A549 (cell line): ENCODE results near the gene GPR89B. TPM values are rescaled to one million over a fixed set of nuclear protein-coding genes. Genes with fewer than 3 reads are reported as not detected.

Source experiments
- ATAC-seq, 2 experiments: fragments of 200-7000 bp in 1 of 2; fragments of >200 bp in 1 of 2; cut with Nextera tagmentation in 1 of 2; cut with Tn5 transposase in 1 of 2; 3 replicates each; pipeline versions ENCODE4 v1.8.0 to v1.9.1; 2018 to 2020; ENCODE audit warnings: mild to moderate bottlenecking in 1 of 2, moderate library complexity in 1 of 2
- CTCF ChIA-PET: fragments of 300-600 bp; sonication (Branson Sonifier 250); formaldehyde crosslinking; extraction: SDS; loops from one replicate; lab custom pipeline; 2021; ENCODE audit warnings: antibody characterized with exemption, inconsistent platforms; lab: Yijun Ruan, JAX
- POLR2A ChIA-PET: fragments of 350-600 bp; formaldehyde crosslinking; extraction: SDS; loops from one replicate; lab custom pipeline; 2021; ENCODE audit warnings: antibody characterized with exemption, inconsistent platforms; lab: Yijun Ruan, JAX
- DNase-seq, 2 experiments: peaks; one replicate each; pipeline versions ENCODE4 v3.0.0 to v3.0.0-alpha.2; 2011 to 2016; ENCODE audit warnings: low read depth in 1 of 2, low spot score in 1 of 2
- FAIRE-seq: peaks from 2 replicates; lab custom pipeline; 2011; peaks lifted over from hg19 to GRCh38; lab: Jason Lieb, UNC
- H3K27ac ChIP-seq, 2 experiments: fragments of >200 bp; sonication (Bioruptor Twin); formaldehyde crosslinking; 3 replicates each; pipeline ENCODE4 v1.5.1; 2016 to 2017
- H3K4me1 ChIP-seq: fragments of >200 bp; sonication (Bioruptor Twin); formaldehyde crosslinking; 3 replicates; pipeline ENCODE4 v1.6.1; 2016
- H3K4me2 ChIP-seq: fragments of >200 bp; sonication (Bioruptor Twin); formaldehyde crosslinking; 3 replicates; pipeline ENCODE4 v1.6.1; 2016
- H3K4me3 ChIP-seq: fragments of >200 bp; sonication (Bioruptor Twin); formaldehyde crosslinking; 3 replicates; pipeline ENCODE4 v1.5.1; 2016
- H3K9me3 ChIP-seq: fragments of >200 bp; sonication (Bioruptor Twin); formaldehyde crosslinking; 3 replicates; pipeline ENCODE4 v1.6.1; 2016
- BCL3 ChIP-seq: fragments of >200 bp; sonication (Bioruptor Twin); formaldehyde crosslinking; IDR thresholded peaks from 3 replicates; pipeline ENCODE4 v1.6.1; 2016
- BHLHE40 ChIP-seq: IDR thresholded peaks from 2 replicates; pipeline ENCODE4 v1.6.1; 2012; ENCODE audit warnings: low read depth, low read length, inconsistent platforms
- CBX2 ChIP-seq: fragments of 200-600 bp; sonication (generic); IDR thresholded peaks from 2 replicates; pipeline ENCODE4 v1.6.1; 2016; ENCODE audit warnings: low read depth, mild to moderate bottlenecking, borderline replicate concordance
- CBX8 ChIP-seq: fragments of 200-600 bp; sonication (generic); IDR thresholded peaks from 2 replicates; pipeline ENCODE4 v1.6.1; 2016
- CHD4 ChIP-seq: fragments of 200-600 bp; sonication (generic); IDR thresholded peaks from 2 replicates; pipeline ENCODE4 v1.6.1; 2016; ENCODE audit warnings: antibody characterized with exemption, mild to moderate bottlenecking, borderline replicate concordance
- FOSL2 ChIP-seq, 2 experiments: fragments of 450-650 bp in 1 of 2; fragments of >200 bp in 1 of 2; sonication (Bioruptor Twin) in 1 of 2; formaldehyde crosslinking; IDR thresholded peaks; 2 replicates each; pipeline versions ENCODE4 v1.5.0 to v1.6.1; 2016 to 2020; ENCODE audit warnings: mild to moderate bottlenecking in 1 of 2, moderate library complexity in 1 of 2
- FOXS1 ChIP-seq: fragments of 250-450 bp; sonication (Bioruptor Pico); IDR thresholded peaks from 2 replicates; pipeline ENCODE4 v1.5.0; 2020; ENCODE audit warnings: mild to moderate bottlenecking, moderate library complexity
- GATA3 ChIP-seq: IDR thresholded peaks from 2 replicates; pipeline ENCODE4 v1.6.1; 2012; ENCODE audit warnings: borderline replicate concordance
- HOXA7 ChIP-seq: fragments of 250-450 bp; sonication (Bioruptor Pico); IDR thresholded peaks from 2 replicates; pipeline ENCODE4 v1.5.0; 2020; ENCODE audit warnings: mild to moderate bottlenecking, moderate library complexity
- KDM1A ChIP-seq: fragments of 200-600 bp; sonication (generic); IDR thresholded peaks from 2 replicates; pipeline ENCODE4 v1.6.1; 2016; ENCODE audit warnings: low read depth, mild to moderate bottlenecking
- KDM5A ChIP-seq: fragments of 200-600 bp; sonication (generic); IDR thresholded peaks from 2 replicates; pipeline ENCODE4 v1.6.1; 2016; ENCODE audit warnings: antibody characterized with exemption, mild to moderate bottlenecking
- NPAS2 ChIP-seq: fragments of 250-450 bp; sonication (Bioruptor Pico); IDR thresholded peaks from 2 replicates; pipeline ENCODE4 v1.8.0; 2022; ENCODE audit warnings: mild to moderate bottlenecking, moderate library complexity, borderline replicate concordance
- POLR2A ChIP-seq: IDR thresholded peaks from 2 replicates; pipeline ENCODE4 v1.6.1; 2012; ENCODE audit warnings: mild to moderate bottlenecking, low read length
- POLR2AphosphoS2 ChIP-seq: conservative IDR thresholded peaks from 2 replicates; pipeline ENCODE4 v1.6.1; 2012; ENCODE audit warnings: low read length, improper control_type of control experiment, inconsistent platforms
- RARB ChIP-seq: fragments of 250-450 bp; sonication (Bioruptor Pico); IDR thresholded peaks from 2 replicates; pipeline ENCODE4 v1.8.0; 2021; ENCODE audit warnings: mild to moderate bottlenecking, moderate library complexity
- RCOR1 ChIP-seq: fragments of 150-350 bp; IDR thresholded peaks from 2 replicates; pipeline ENCODE4 v1.6.1; 2014; ENCODE audit warnings: antibody characterized with exemption, low read length, low read depth
- RNF2 ChIP-seq: fragments of 200-600 bp; sonication (generic); IDR thresholded peaks from 2 replicates; pipeline ENCODE4 v1.6.1; 2016; ENCODE audit warnings: low read depth, mild to moderate bottlenecking, antibody characterized with exemption, moderate library complexity, borderline replicate concordance
- SMC3 ChIP-seq: fragments of >200 bp; sonication (Bioruptor Twin); formaldehyde crosslinking; IDR thresholded peaks from 3 replicates; pipeline ENCODE4 v1.6.1; 2018; ENCODE audit warnings: inconsistent platforms
- TFCP2L1 ChIP-seq: fragments of 250-450 bp; sonication (Bioruptor Pico); IDR thresholded peaks from 2 replicates; pipeline ENCODE4 v1.5.0; 2021; ENCODE audit warnings: mild to moderate bottlenecking
- ZSCAN20 ChIP-seq: fragments of 250-450 bp; sonication (Bioruptor Pico); IDR thresholded peaks from 2 replicates; pipeline ENCODE4 v1.8.0; 2022; ENCODE audit warnings: mild to moderate bottlenecking, moderate library complexity
- WGBS: methylation state at CpG from one replicate; pipeline ENCODE4 v1.1.6; 2017; ENCODE audit errors: missing lambda C conversion rate; 5-methylcytosine and 5-hydroxymethylcytosine counted together
- polyA plus RNA-seq, 4 experiments: library from polyadenylated mRNA; depleted of rRNA in 3 of 4; stranded (reverse); fragments of >200 nt; fragmentation: RNase III in 1 of 4; extraction: RNeasy Plus Mini Kit Qiagen cat#74134 plus additional on column Dnase treatment in 1 of 4; gene quantifications; 2 replicates in 3 of 4; 3 replicates in 1 of 4; pipeline ENCODE4 v1.2.3, GENCODE V29; 2011 to 2017
- TF ChIP-seq, protein P1 (sequence below): IDR thresholded peaks from 2 replicates; pipeline ENCODE4 v1.6.1; 2012
- TF ChIP-seq, protein P2 (sequence below): fragments of 150-350 bp; IDR thresholded peaks from 2 replicates; pipeline ENCODE4 v1.6.1; 2014; ENCODE audit warnings: low read depth, mild to moderate bottlenecking, low read length
- TF ChIP-seq, protein P3 (sequence below): fragments of 250-450 bp; sonication (Bioruptor Pico); IDR thresholded peaks from 2 replicates; pipeline ENCODE4 v1.5.0; 2021; ENCODE audit warnings: mild to moderate bottlenecking, moderate library complexity, borderline replicate concordance

Gene GPR89B
- polyA plus RNA-seq, 2 of the 4 experiments (the other 2 are of a cell fraction): 7.0 to 17.4 TPM

DNA sequence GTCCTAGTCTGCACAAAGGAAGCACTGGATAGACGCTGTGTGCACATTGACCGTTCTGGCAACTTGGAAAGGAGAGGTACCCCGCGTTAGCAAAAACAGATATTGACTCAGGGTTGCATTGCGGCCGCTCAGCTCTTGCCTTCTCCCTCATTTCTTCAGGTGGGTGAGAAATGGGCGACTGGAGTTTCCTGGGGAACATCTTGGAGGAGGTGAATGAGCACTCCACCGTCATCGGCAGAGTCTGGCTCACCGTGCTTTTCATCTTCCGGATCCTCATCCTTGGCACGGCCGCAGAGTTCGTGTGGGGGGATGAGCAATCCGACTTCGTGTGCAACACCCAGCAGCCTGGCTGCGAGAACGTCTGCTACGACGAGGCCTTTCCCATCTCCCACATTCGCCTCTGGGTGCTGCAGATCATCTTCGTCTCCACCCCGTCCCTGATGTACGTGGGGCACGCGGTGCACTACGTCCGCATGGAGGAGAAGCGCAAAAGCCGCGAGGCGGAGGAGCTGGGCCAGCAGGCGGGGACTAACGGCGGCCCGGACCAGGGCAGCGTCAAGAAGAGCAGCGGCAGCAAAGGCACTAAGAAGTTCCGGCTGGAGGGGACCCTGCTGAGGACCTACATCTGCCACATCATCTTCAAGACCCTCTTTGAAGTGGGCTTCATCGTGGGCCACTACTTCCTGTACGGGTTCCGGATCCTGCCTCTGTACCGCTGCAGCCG lies 20.3 kb upstream of the GPR89B start:
- DNase-seq (no peak), FAIRE-seq (no peak), ATAC-seq (no peak)
- Histone ChIP-seq H3K9me3 (no peaks in the 10 kb centered on the region), H3K4me2 (no peak overlapping the region), H3K27ac (no peak overlapping the region), H3K4me3 (no peak overlapping the region), H3K4me1 (no peaks in the 10 kb centered on the region)
- WGBS: 77% methylated on average over 44 of the region's 44 CpGs
- POLR2A ChIA-PET: no interaction called here
- no peak for TF ChIP-seq KDM1A
- no peak for TF ChIP-seq RARB (CRISPR knock-in tag)
- no peak for TF ChIP-seq TFCP2L1 (CRISPR knock-in tag)
- no peak for TF ChIP-seq CBX8
- TF ChIP-seq FOSL2 (IDR thresholded peaks at IDR 0.05): no peak
- no peak for TF ChIP-seq FOSL2 (CRISPR knock-in tag; IDR thresholded peaks at IDR 0.05)
- TF ChIP-seq, protein P1, sequence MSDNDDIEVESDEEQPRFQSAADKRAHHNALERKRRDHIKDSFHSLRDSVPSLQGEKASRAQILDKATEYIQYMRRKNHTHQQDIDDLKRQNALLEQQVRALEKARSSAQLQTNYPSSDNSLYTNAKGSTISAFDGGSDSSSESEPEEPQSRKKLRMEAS: no peak
- no peak for TF ChIP-seq HOXA7 (CRISPR knock-in tag)
- no peak for TF ChIP-seq SMC3
- no peak for TF ChIP-seq POLR2AphosphoS2
- TF ChIP-seq, protein P2, sequence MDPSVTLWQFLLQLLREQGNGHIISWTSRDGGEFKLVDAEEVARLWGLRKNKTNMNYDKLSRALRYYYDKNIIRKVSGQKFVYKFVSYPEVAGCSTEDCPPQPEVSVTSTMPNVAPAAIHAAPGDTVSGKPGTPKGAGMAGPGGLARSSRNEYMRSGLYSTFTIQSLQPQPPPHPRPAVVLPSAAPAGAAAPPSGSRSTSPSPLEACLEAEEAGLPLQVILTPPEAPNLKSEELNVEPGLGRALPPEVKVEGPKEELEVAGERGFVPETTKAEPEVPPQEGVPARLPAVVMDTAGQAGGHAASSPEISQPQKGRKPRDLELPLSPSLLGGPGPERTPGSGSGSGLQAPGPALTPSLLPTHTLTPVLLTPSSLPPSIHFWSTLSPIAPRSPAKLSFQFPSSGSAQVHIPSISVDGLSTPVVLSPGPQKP: no peak
- TF ChIP-seq BHLHE40: no peak
- TF ChIP-seq CHD4: no peak
- no peak for TF ChIP-seq FOXS1 (CRISPR knock-in tag)
- no peak for TF ChIP-seq NPAS2 (CRISPR knock-in tag)
- no peak for TF ChIP-seq RCOR1
- TF ChIP-seq GATA3: no peak
- no peak for TF ChIP-seq KDM5A
- no peak for TF ChIP-seq RNF2
- no peak for TF ChIP-seq BCL3
- TF ChIP-seq, protein P3, sequence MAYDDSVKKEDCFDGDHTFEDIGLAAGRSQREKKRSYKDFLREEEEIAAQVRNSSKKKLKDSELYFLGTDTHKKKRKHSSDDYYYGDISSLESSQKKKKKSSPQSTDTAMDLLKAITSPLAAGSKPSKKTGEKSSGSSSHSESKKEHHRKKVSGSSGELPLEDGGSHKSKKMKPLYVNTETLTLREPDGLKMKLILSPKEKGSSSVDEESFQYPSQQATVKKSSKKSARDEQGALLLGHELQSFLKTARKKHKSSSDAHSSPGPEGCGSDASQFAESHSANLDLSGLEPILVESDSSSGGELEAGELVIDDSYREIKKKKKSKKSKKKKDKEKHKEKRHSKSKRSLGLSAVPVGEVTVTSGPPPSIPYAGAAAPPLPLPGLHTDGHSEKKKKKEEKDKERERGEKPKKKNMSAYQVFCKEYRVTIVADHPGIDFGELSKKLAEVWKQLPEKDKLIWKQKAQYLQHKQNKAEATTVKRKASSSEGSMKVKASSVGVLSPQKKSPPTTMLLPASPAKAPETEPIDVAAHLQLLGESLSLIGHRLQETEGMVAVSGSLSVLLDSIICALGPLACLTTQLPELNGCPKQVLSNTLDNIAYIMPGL: no peak
- CTCF ChIA-PET: no interaction called here

GRCh38 chr1:147912553-147912952 lies 15.7 kb upstream of the GPR89B start:
- H3K27ac ChIP-seq: no peak overlapping the region
- H3K4me2 ChIP-seq: no peak overlapping the region
- 32% methylated on average over 2 of the region's 2 CpGs for WGBS
- DNase-seq (no peak), ATAC-seq (no peak), FAIRE-seq (no peak)
- no peaks in the 10 kb centered on the region for H3K4me1 ChIP-seq
- POLR2A ChIA-PET: no interaction called here
- TF ChIP-seq CBX2 (no peak), POLR2AphosphoS2 (no peak), ZSCAN20 (no peak), POLR2A (no peak)
- TF ChIP-seq, protein P2: no peak
- TF ChIP-seq, protein P3: no peak
- no peak overlapping the region for H3K4me3 ChIP-seq
- CTCF ChIA-PET: interaction anchor here (1.4 kb wide), 1 partner anchor 20 kb away, joined by 3 read pairs; no protein-coding TSS in a partner anchor
- no peaks in the 10 kb centered on the region for H3K9me3 ChIP-seq
